Articular chondrocyte of knee joint (primary cell): Measurements from ENCODE around the gene MORC2. TPM values are rescaled to one million over a fixed set of nuclear protein-coding genes. Genes with fewer than 3 reads are reported as not detected.

Experiments
- small RNA-seq: library from RNA; depleted of rRNA; stranded (forward); fragments of <200 nt; gene quantifications from one replicate; pipeline ENCODE3, GENCODE V24; 2012
- total RNA-seq: library from RNA; depleted of rRNA; stranded (reverse); fragments of >200 nt; gene quantifications from 2 replicates; pipeline ENCODE4 v1.2.3, GENCODE V29; 2012

Gene MORC2
- total RNA-seq, result 17.2 and 22.5 TPM in 2 replicates

DNA sequence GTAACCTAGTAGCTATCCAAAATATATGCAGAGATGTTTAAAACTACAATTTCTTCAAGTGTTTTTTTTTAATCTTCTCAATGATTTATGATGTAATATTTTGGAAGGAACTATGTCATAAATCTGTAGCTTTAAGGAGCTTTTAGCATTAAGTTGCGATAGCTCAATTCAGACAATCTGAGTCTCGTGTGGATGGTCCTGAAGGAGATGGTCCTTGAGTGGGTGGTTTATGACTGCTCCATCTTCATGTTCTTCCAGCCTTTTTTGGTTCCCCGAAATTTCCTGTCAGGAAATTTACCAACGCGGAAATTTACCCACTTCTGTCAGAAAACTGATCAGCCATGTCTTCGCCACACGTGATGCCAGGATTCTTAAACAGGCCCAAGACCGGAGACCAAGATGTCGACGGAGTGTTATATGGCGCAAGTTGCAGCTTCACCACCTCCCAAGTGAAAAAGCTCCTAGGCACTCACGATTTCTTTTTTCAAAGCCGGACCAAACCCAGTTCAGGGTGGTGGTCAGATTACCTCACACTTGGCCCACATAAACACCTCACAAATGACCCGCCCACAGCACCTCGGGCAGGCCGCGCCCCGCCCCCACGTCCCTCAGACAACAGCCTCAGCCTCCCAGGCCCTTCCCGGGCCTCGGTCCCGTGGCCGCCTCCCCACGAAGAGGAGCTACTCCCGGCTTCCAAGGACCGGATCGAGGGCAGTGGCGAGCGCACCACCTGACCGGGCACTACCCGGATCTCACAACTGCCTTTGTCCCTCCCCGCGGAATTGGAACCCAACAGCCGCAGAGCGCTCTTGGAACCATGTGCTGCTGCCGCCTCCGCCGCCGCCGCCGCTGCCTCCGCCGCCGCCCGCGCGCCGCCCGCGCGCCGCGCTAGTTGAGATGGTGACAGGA lies at the start of gene MORC2:
MORC2 (minus strand) TSS at position 760 of the 909 bp plus-strand sequence. CDS start 885 bp downstream, outside the sequence.

DNA sequence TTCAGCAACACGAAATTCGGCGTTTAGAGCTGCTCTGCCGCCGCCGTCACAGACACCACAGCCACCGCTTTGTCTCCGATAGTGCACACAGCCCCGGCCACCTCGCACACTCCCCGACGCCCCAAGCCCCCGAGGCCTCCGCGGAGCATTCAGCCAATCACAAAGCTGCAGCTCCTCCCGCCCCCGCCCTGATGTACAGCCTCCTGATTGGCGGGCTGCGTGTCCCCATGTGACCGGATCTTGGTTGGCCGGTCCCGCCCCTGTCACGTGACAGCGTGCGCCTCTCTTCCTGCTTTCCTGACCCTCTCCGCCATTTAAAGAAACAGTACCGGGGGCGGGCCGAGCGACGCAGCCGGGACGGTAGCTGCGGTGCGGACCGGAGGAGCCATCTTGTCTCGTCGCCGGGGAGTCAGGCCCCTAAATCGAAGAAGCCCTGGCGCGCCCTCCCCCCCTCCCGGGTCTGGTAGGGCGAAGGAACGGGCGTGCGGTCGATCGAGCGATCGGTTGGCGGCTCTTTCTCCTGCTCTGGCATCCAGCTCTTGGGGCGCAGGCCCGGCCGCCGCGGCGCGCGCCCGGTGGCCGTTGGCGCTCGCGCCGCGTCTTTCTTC lies 454 bp upstream of the MORC2 start, which contains the start of gene TUG1:
TUG1 (plus strand) TSS at position 342 of the 608 bp plus-strand sequence.

Small RNA genes within 50 kb of the gene (small RNA-seq; reads per million reads assigned to genes)
- not detected for gene RF01892

Other genes with a start within 250 kb of the MORC2 start
- 89.5 and 93.1 TPM in 2 replicates for gene TUG1, start 491 bp upstream of the MORC2 start, total RNA-seq
- gene SMTN, start 112.5 kb upstream of the MORC2 start, total RNA-seq, result 89.6 and 105 TPM in 2 replicates
- 147 and 160 TPM in 2 replicates for gene SELENOM, start 138.8 kb upstream of the MORC2 start, total RNA-seq
- 0.13 TPM in 1 of 2 replicates, not detected in the other for gene INPP5J, start 154.2 kb upstream of the MORC2 start, total RNA-seq
- not detected in 2 replicates for gene PLA2G3, start 171.7 kb upstream of the MORC2 start, total RNA-seq
- gene RNF185, start 191.4 kb upstream of the MORC2 start, total RNA-seq, result 37.8 and 39.2 TPM in 2 replicates
- gene LIMK2, start 243.5 kb upstream of the MORC2 start, total RNA-seq, result 16.1 and 19.2 TPM in 2 replicates